Neural cell (in vitro differentiated cells): Measurements from ENCODE around the gene WTIP.
A peak's percentile ranks its signal among the peaks of the same experiment; 100 is the strongest.

ENCODE experiments used
- EP300 ChIP-seq: fragments of 450-650 bp; conservative IDR thresholded peaks from 2 replicates; pipeline ENCODE4 v1.6.1; 2014; ENCODE audit warnings: antibody characterized with exemption, mild to moderate bottlenecking, moderate library complexity; ENCODE audit not compliant: poor library complexity, severe bottlenecking
- EZH2 ChIP-seq: fragments of 200-600, 300-800 bp; shearing (Covaris generic), sonication (generic); IDR thresholded peaks from 2 replicates; pipeline ENCODE4 v1.6.1; 2014; ENCODE audit warnings: antibody characterized with exemption, low read length, borderline replicate concordance, mild to moderate bottlenecking; ENCODE audit not compliant: insufficient read depth, poor library complexity, severe bottlenecking
- MXI1 ChIP-seq: fragments of 450-650 bp; conservative IDR thresholded peaks from 2 replicates; pipeline ENCODE4 v1.6.1; 2014; ENCODE audit warnings: antibody characterized with exemption, mild to moderate bottlenecking; ENCODE audit not compliant: poor library complexity, severe bottlenecking
- POLR2AphosphoS5 ChIP-seq: IDR thresholded peaks from 2 replicates; pipeline ENCODE4 v1.6.1; 2012
- RAD21 ChIP-seq: fragments of 450-650 bp; conservative IDR thresholded peaks from 2 replicates; pipeline ENCODE4 v1.6.1; 2014; ENCODE audit warnings: antibody characterized with exemption, mild to moderate bottlenecking, moderate library complexity
- SMC3 ChIP-seq: fragments of 450-650 bp; conservative IDR thresholded peaks from 2 replicates; pipeline ENCODE4 v1.6.1; 2014; ENCODE audit warnings: antibody characterized with exemption, mild to moderate bottlenecking, moderate library complexity; ENCODE audit not compliant: poor library complexity
- TAF1 ChIP-seq: IDR thresholded peaks from 2 replicates; pipeline ENCODE4 v1.6.1; 2012; ENCODE audit warnings: low read depth
- TF ChIP-seq, protein P1 (sequence below): fragments of 450-650 bp; IDR thresholded peaks from 2 replicates; pipeline ENCODE4 v1.5.1; 2014; ENCODE audit warnings: antibody characterized with exemption, mild to moderate bottlenecking, moderate library complexity; ENCODE audit not compliant: poor library complexity, severe bottlenecking
- TF ChIP-seq, protein P2 (sequence below): IDR thresholded peaks from 2 replicates; pipeline ENCODE4 v1.6.1; 2012; ENCODE audit warnings: borderline replicate concordance

- TF ChIP-seq, protein P1, sequence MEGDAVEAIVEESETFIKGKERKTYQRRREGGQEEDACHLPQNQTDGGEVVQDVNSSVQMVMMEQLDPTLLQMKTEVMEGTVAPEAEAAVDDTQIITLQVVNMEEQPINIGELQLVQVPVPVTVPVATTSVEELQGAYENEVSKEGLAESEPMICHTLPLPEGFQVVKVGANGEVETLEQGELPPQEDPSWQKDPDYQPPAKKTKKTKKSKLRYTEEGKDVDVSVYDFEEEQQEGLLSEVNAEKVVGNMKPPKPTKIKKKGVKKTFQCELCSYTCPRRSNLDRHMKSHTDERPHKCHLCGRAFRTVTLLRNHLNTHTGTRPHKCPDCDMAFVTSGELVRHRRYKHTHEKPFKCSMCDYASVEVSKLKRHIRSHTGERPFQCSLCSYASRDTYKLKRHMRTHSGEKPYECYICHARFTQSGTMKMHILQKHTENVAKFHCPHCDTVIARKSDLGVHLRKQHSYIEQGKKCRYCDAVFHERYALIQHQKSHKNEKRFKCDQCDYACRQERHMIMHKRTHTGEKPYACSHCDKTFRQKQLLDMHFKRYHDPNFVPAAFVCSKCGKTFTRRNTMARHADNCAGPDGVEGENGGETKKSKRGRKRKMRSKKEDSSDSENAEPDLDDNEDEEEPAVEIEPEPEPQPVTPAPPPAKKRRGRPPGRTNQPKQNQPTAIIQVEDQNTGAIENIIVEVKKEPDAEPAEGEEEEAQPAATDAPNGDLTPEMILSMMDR = no peak
- TF ChIP-seq EZH2 (no peak), RAD21 (no peak), POLR2AphosphoS5 (no peak), TAF1 (no peak), SMC3 (no peak), EP300 (peak; percentile 43), MXI1 (peak; percentile 59)
- TF ChIP-seq, protein P2, sequence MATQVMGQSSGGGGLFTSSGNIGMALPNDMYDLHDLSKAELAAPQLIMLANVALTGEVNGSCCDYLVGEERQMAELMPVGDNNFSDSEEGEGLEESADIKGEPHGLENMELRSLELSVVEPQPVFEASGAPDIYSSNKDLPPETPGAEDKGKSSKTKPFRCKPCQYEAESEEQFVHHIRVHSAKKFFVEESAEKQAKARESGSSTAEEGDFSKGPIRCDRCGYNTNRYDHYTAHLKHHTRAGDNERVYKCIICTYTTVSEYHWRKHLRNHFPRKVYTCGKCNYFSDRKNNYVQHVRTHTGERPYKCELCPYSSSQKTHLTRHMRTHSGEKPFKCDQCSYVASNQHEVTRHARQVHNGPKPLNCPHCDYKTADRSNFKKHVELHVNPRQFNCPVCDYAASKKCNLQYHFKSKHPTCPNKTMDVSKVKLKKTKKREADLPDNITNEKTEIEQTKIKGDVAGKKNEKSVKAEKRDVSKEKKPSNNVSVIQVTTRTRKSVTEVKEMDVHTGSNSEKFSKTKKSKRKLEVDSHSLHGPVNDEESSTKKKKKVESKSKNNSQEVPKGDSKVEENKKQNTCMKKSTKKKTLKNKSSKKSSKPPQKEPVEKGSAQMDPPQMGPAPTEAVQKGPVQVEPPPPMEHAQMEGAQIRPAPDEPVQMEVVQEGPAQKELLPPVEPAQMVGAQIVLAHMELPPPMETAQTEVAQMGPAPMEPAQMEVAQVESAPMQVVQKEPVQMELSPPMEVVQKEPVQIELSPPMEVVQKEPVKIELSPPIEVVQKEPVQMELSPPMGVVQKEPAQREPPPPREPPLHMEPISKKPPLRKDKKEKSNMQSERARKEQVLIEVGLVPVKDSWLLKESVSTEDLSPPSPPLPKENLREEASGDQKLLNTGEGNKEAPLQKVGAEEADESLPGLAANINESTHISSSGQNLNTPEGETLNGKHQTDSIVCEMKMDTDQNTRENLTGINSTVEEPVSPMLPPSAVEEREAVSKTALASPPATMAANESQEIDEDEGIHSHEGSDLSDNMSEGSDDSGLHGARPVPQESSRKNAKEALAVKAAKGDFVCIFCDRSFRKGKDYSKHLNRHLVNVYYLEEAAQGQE = peak; percentile 28
Observed at GRCh38 chr19:34480971-34481841, at the start of gene WTIP.
